Smooth muscle cell (in vitro differentiated cells): Measurements from ENCODE around the gene FRS2. TPM values are rescaled to one million over a fixed set of nuclear protein-coding genes. Genes with fewer than 3 reads are reported as not detected.

ENCODE experiments used
- DNase-seq: peaks from one replicate; lab custom pipeline; 2025; ENCODE audit not compliant: unreplicated experiment; lab: John Stamatoyannopoulos, UW
- H2AFZ ChIP-seq: fragments of 200-600 bp; sonication (generic); 2 replicates; pipeline ENCODE4 v1.6.0; 2016; ENCODE audit warnings: antibody characterized with exemption, low read depth, mild to moderate bottlenecking
- H3F3A ChIP-seq: fragments of 200-600 bp; sonication (generic); 2 replicates; pipeline ENCODE4 v1.6.0; 2017; ENCODE audit warnings: antibody characterized with exemption, low read depth
- H3K27ac ChIP-seq: fragments of 200-600 bp; sonication (generic); 2 replicates; pipeline ENCODE4 v1.5.1; 2016; ENCODE audit warnings: low read depth, mild to moderate bottlenecking
- H3K27me3 ChIP-seq: fragments of 200-600 bp; sonication (generic); 2 replicates; pipeline ENCODE4 v1.6.1; 2016; ENCODE audit warnings: low read depth, mild to moderate bottlenecking
- H3K36me3 ChIP-seq: fragments of 200-600 bp; sonication (generic); 2 replicates; pipeline ENCODE4 v1.5.1; 2016; ENCODE audit warnings: low read depth
- H3K4me1 ChIP-seq: fragments of 200-600 bp; sonication (generic); 2 replicates; pipeline ENCODE4 v1.5.1; 2016; ENCODE audit warnings: low read depth
- H3K4me2 ChIP-seq: fragments of 200-600 bp; sonication (generic); 2 replicates; pipeline ENCODE4 v1.6.0; 2016; ENCODE audit warnings: mild to moderate bottlenecking
- H3K4me3 ChIP-seq: fragments of 200-600 bp; sonication (generic); 2 replicates; pipeline ENCODE4 v1.5.1; 2016; ENCODE audit warnings: mild to moderate bottlenecking
- H3K79me2 ChIP-seq: fragments of 200-600 bp; sonication (generic); 2 replicates; pipeline ENCODE4 v1.6.0; 2016; ENCODE audit warnings: low read depth, mild to moderate bottlenecking
- H3K9ac ChIP-seq: fragments of 200-600 bp; sonication (generic); 2 replicates; pipeline ENCODE4 v1.6.0; 2016; ENCODE audit warnings: low read depth
- H3K9me3 ChIP-seq: fragments of 200-600 bp; sonication (generic); replicated peaks from 2 replicates; pipeline ENCODE4 v1.5.1; 2016; ENCODE audit warnings: low read depth
- H4K20me1 ChIP-seq: fragments of 200-600 bp; sonication (generic); 2 replicates; pipeline ENCODE4 v1.6.0; 2016; ENCODE audit warnings: low read depth
- CTCF ChIP-seq: fragments of 200-600 bp; sonication (generic); IDR thresholded peaks from 2 replicates; pipeline ENCODE4 v1.5.1; 2017; ENCODE audit warnings: borderline replicate concordance, mild to moderate bottlenecking, antibody characterized with exemption; ENCODE audit not compliant: insufficient read depth, poor library complexity, severe bottlenecking
- WGBS: methylation state at CpG from one replicate; pipeline ENCODE4 v1.1.7; 2016; ENCODE audit warnings: low lambda C conversion rate; 5-methylcytosine and 5-hydroxymethylcytosine counted together
- polyA plus RNA-seq: library from polyadenylated mRNA; unstranded; fragments of >200 nt; fragmentation: Nextera tagmentation; extraction: Ambion mirVana; gene quantifications from 2 replicates; pipeline ENCODE4 v1.2.1, GENCODE V29; 2016
- total RNA-seq: library from RNA; depleted of rRNA; stranded (reverse); fragments of >200 nt; gene quantifications from 2 replicates; pipeline ENCODE4 v1.2.3, GENCODE V29; 2014

Gene FRS2
- total and polyA plus RNA-seq, 2 experiments from 2014 or later, result 23.8 to 90.2 TPM

- H3K4me1 ChIP-seq, result peaks cover 5% of the 10 kb centered on the region
- no peak for TF ChIP-seq CTCF
- H2AFZ ChIP-seq, result no peak overlapping the region
- H3F3A ChIP-seq, result peaks cover 14% of the 10 kb centered on the region
- H3K9ac ChIP-seq, result no peak overlapping the region
- no peaks in the 10 kb centered on the region for H3K36me3 ChIP-seq
- peaks cover 67% of the 10 kb centered on the region for H3K79me2 ChIP-seq
- no peak overlapping the region for H3K4me2 ChIP-seq
- H4K20me1 ChIP-seq, result no peaks in the 10 kb centered on the region
- H3K9me3 ChIP-seq, result no peaks in the 10 kb centered on the region
- 88% methylated on average over 9 of the region's 9 CpGs for WGBS
- DNase-seq, result no peak
- H3K27ac ChIP-seq, result peak overlapping the region; percentile 91
- H3K4me3 ChIP-seq, result no peak overlapping the region
- H3K27me3 ChIP-seq, result no peaks in the 10 kb centered on the region
Observed at GRCh38 chr12:69556383-69556782, 86.2 kb downstream of the FRS2 start.

DNA sequence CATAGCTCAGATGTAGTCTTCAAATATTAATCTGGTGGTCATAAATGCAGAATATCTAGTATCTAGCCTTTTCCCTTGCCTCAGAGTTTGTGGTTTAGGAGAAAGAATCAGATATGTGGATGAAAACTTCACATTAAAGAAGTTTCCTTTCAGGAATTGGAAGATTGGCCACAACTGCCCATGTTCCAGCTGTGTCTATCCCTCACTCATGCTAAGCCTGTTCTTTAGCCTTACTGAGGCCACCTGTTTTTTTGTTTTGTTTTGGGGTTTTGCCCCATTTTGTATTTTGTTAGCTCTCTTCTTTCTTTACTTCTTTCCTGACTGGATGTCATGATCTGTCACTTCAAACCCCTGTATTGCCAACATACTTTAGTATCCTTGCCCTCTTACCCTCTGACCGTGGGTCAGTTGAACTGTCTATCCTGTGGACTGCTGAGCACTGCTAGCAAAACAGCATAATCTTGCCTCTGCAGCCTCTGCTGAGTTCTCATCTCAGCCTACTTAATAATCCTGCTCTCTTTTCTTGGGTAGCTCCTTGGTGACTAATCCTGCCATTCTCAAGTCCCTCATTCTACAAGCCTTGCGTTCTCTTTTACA lies 93.1 kb downstream of the FRS2 start:
- Histone ChIP-seq H3K9me3 (no peaks in the 10 kb centered on the region), H3K27ac (no peak overlapping the region), H3K79me2 (peaks cover 88% of the 10 kb centered on the region), H3K27me3 (no peaks in the 10 kb centered on the region), H4K20me1 (no peaks in the 10 kb centered on the region), H3K36me3 (peaks cover 12% of the 10 kb centered on the region), H3K9ac (no peak overlapping the region), H2AFZ (no peak overlapping the region), H3F3A (peaks cover 3% of the 10 kb centered on the region), H3K4me1 (no peaks in the 10 kb centered on the region), H3K4me2 (no peak overlapping the region), H3K4me3 (no peak overlapping the region)
- TF ChIP-seq CTCF, result no peak
- 92% methylated on average over 2 of the region's 2 CpGs for WGBS
- no peak for DNase-seq

DNA sequence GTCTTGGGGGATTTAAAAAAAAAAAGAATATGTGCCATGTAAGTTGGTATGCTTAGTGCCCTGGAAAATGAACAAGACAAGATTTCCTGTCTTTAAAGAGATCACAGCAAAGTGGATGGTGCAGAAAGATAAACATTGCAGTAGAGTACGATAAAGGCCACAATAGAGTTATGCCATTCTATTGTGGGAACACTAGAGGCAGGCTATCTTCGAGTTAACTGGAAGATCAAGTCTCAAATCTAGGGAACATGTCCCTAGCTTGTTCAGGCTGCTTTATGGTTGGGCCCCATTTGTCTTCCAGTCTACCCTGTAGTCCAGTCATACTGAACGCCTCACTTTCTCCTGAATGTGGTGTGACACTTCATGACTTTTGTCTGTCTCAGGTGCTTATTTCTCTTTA lies 96.4 kb downstream of the FRS2 start:
- no peak for TF ChIP-seq CTCF
- H3K36me3 ChIP-seq, result peaks cover 13% of the 10 kb centered on the region
- H3K9ac ChIP-seq, result no peak overlapping the region
- no peaks in the 10 kb centered on the region for H3K9me3 ChIP-seq
- H3F3A ChIP-seq, result peaks cover 7% of the 10 kb centered on the region
- H3K79me2 ChIP-seq, result peaks cover 63% of the 10 kb centered on the region
- no peak for DNase-seq
- no peak overlapping the region for H2AFZ ChIP-seq
- H3K27ac ChIP-seq, result peak overlapping the region; percentile 7
- peaks cover 5% of the 10 kb centered on the region for H3K4me1 ChIP-seq
- no peak overlapping the region for H3K4me3 ChIP-seq
- H3K27me3 ChIP-seq, result no peaks in the 10 kb centered on the region
- no peaks in the 10 kb centered on the region for H4K20me1 ChIP-seq
- H3K4me2 ChIP-seq, result no peak overlapping the region
- 86% methylated on average over 3 of the region's 3 CpGs for WGBS

GRCh38 chr12:69569236-69569635 lies 99.0 kb downstream of the FRS2 start:
- Histone ChIP-seq H3K36me3 (peaks cover 16% of the 10 kb centered on the region), H3K4me2 (no peak overlapping the region), H3K9me3 (no peaks in the 10 kb centered on the region), H3K4me1 (peaks cover 5% of the 10 kb centered on the region), H2AFZ (no peak overlapping the region), H3K27ac (peak overlapping the region; percentile 92), H3F3A (peaks cover 7% of the 10 kb centered on the region), H3K27me3 (no peaks in the 10 kb centered on the region), H3K4me3 (no peak overlapping the region), H3K79me2 (peaks cover 42% of the 10 kb centered on the region), H3K9ac (peak overlapping the region; percentile 31), H4K20me1 (no peaks in the 10 kb centered on the region)
- DNase-seq, result no peak
- TF ChIP-seq CTCF, result no peak
- 67% methylated on average over 4 of the region's 4 CpGs for WGBS
